Mesothelial cell of epicardium (in vitro differentiated cells): ENCODE data around the gene TCF4. TPM values are rescaled to one million over a fixed set of nuclear protein-coding genes. Genes with fewer than 3 reads are reported as not detected.

Source experiments
- DNase-seq, 2 experiments: peaks; one replicate each; pipeline ENCODE4 v3.0.0; 2021; ENCODE audit warnings: low spot score in 2 of 2; ENCODE audit not compliant: unreplicated experiment in 2 of 2
- H3K27ac Mint-ChIP-seq: 2 replicates; pipeline ENCODE4 v1.8.0; 2021; ENCODE audit warnings: mixed read lengths
- H3K27me3 Mint-ChIP-seq: 2 replicates; pipeline ENCODE4 v1.8.0; 2021; ENCODE audit warnings: low read depth, mixed read lengths
- H3K36me3 Mint-ChIP-seq: 2 replicates; pipeline ENCODE4 v1.8.0; 2021; ENCODE audit warnings: mixed read lengths
- H3K4me1 Mint-ChIP-seq: 2 replicates; pipeline ENCODE4 v1.8.0; 2021; ENCODE audit warnings: mixed read lengths
- H3K4me3 Mint-ChIP-seq: 2 replicates; pipeline ENCODE4 v1.8.0; 2021; ENCODE audit warnings: mild to moderate bottlenecking, moderate library complexity, mixed read lengths
- H3K9me3 Mint-ChIP-seq: 2 replicates; pipeline ENCODE4 v1.8.0; 2021; ENCODE audit warnings: mixed read lengths
- total RNA-seq: library from RNA; stranded (reverse); gene quantifications from 3 replicates; pipeline ENCODE4 v1.2.1, GENCODE V29; 2021
- TF ChIP-seq, protein P1 (sequence below): fragments of 200-600 bp; sonication (generic); IDR thresholded peaks from one replicate; pipeline ENCODE4 v1.5.0; 2021; ENCODE audit warnings: antibody characterized with exemption; ENCODE audit not compliant: unreplicated experiment

TCF4 gene
- total RNA-seq, 1 donor from 2014 or later = 224 TPM

DNA sequence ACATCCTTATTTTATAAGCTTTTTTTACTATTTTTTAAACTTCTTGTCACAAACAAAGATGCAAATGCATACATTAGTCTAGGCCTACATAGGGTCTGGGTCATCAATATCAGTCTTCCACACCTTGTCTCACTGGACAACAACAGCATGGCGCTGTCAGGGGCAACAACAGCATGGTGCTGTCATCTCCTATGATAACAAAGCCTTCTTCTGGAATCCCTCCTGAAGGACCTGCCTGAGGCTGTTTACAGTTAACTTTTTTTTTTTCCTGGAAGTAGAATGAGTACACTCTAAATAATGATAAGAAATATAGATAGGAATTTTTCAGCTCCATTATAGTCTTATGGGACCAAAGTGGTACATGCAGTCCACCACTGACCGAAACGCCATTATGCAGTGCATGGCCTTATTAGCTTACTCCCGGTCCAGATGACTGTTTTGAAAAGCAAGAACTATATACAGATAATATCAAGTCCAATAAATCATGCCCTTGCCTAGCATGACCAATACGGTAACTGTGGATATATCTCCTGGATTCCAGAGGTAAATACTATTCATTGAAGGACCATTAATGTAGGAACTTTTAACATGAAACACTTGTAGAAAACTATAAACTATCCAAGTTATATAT is 38.4 kb downstream of the TCF4 start:
- DNase-seq = no peak
- peaks cover 10% of the 10 kb centered on the region for H3K36me3 Mint-ChIP-seq
- H3K4me3 Mint-ChIP-seq = no peak overlapping the region
- H3K4me1 Mint-ChIP-seq = peaks cover 44% of the 10 kb centered on the region
- H3K27ac Mint-ChIP-seq = no peak overlapping the region
- H3K9me3 Mint-ChIP-seq = no peaks in the 10 kb centered on the region
- H3K27me3 Mint-ChIP-seq = no peaks in the 10 kb centered on the region
- TF ChIP-seq, protein P1, sequence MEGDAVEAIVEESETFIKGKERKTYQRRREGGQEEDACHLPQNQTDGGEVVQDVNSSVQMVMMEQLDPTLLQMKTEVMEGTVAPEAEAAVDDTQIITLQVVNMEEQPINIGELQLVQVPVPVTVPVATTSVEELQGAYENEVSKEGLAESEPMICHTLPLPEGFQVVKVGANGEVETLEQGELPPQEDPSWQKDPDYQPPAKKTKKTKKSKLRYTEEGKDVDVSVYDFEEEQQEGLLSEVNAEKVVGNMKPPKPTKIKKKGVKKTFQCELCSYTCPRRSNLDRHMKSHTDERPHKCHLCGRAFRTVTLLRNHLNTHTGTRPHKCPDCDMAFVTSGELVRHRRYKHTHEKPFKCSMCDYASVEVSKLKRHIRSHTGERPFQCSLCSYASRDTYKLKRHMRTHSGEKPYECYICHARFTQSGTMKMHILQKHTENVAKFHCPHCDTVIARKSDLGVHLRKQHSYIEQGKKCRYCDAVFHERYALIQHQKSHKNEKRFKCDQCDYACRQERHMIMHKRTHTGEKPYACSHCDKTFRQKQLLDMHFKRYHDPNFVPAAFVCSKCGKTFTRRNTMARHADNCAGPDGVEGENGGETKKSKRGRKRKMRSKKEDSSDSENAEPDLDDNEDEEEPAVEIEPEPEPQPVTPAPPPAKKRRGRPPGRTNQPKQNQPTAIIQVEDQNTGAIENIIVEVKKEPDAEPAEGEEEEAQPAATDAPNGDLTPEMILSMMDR = no peak

DNA sequence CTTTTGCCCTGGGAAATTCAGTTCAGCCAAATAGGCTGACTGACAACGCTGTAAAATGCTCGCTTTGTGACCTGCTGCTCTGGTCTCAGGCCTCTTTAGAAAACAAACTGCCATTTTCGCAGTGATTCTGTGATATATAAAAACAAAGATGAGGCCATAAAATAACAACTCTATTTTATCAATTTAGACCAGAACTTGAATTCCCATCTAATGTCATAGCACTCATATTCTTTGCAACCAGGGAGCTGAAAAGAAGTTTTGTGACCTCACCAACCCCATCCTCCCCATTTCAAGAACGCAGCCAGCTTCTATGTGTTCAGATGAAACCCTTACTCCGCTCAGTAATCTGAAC is 40.3 kb downstream of the TCF4 start:
- no peak for DNase-seq
- Mint-ChIP-seq H3K36me3 (peaks cover 8% of the 10 kb centered on the region), H3K9me3 (no peaks in the 10 kb centered on the region), H3K4me1 (peaks cover 54% of the 10 kb centered on the region), H3K27ac (peak overlapping the region; percentile 64), H3K4me3 (no peak overlapping the region), H3K27me3 (no peaks in the 10 kb centered on the region)
- TF ChIP-seq, protein P1 = no peak

DNA sequence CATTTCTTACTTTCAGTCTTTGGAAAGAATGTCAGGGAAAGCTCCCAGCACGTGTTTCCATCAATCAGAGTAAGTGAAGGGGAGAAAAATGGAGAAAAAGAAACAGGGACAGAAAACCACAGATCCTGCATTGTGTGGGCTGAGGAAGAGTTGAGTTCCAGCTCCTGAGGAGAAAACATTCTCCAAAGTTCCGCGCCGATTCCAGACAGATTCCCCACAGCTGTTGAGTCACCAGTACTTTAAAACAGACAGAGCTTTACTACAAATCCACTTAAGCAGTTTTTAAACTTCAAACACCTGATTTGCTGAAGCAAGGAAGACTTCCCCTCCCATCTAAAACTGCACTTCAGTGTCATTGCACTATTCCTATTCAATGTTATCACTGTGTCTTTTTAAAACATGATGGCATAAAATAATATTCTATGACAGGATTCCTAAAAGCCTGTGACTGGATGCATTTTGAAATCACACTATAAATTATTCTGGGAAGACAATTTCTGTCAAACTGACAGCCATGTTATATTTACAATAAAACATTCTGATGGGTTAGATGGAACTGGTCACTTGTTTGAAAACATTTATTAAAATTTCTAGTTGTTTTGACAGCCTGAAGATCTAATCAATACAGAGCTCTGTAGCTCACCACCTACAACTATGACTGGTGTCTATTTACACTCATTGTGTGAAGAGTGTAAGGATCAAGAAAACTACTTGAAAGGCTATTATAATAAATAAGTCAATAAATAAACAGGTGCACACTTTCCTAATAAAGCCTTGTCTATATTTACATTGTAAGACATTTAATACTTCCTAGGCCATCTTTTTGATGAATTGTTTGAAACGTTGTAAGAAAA is 40.9 kb downstream of the TCF4 start:
- TF ChIP-seq, protein P1 = no peak
- peaks cover 54% of the 10 kb centered on the region for H3K4me1 Mint-ChIP-seq
- H3K27ac Mint-ChIP-seq = peak overlapping the region; percentile 65
- no peaks in the 10 kb centered on the region for H3K27me3 Mint-ChIP-seq
- DNase-seq = no peak
- H3K9me3 Mint-ChIP-seq = no peaks in the 10 kb centered on the region
- H3K4me3 Mint-ChIP-seq = peak overlapping the region; percentile 12
- H3K36me3 Mint-ChIP-seq = peaks cover 8% of the 10 kb centered on the region

DNA sequence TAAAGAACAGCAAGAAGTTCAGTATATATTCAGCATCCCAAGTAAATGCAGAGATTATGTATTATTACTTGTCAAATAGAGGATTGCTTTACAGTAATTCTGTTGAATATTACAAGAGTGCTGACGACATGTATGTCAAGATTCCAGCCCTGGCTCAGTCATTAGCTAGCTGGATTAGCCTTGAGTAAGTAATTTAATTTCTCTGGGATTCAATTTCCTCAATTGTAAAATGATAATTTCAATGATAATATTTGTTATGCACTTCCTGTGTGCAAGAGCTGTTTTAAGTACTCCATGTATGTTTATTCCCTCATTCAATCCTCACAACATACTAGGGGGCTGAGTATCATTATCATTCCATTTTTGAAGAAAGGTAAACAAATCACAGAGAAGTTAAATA is 44.0 kb downstream of the TCF4 start:
- Mint-ChIP-seq H3K36me3 (peaks cover 5% of the 10 kb centered on the region), H3K4me3 (no peak overlapping the region)

DNA sequence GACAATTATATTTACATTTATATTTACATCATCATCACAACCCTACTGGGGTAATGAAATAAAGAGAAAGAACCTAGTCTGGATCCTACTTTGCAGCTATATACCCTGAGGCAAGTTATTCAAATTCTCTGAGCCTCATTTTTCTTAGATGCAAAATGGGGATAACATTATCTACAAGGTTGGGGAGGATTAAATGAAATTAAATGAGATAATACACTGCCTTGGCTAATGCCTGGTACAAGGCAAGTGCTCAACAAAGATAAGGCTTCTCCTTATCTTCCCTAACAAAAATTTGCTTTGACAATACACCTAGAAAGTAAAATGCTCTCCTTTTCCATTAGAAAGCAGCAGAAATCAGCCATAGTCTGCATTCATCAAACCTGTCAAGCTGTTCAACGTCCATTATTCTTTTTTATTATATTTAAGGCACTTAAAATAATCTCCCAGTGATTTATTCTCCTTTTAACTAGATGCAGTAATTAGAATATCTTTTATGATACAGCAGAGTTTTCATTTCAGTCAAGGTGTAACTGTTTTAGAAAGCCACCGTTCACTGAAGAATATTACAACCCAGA is 44.8 kb downstream of the TCF4 start:
- TF ChIP-seq, protein P1 = no peak
- H3K27ac Mint-ChIP-seq = no peak overlapping the region
- peaks cover 7% of the 10 kb centered on the region for H3K36me3 Mint-ChIP-seq
- no peak for DNase-seq
- H3K27me3 Mint-ChIP-seq = no peaks in the 10 kb centered on the region
- H3K9me3 Mint-ChIP-seq = peaks cover 6% of the 10 kb centered on the region
- H3K4me3 Mint-ChIP-seq = no peak overlapping the region
- peaks cover 38% of the 10 kb centered on the region for H3K4me1 Mint-ChIP-seq

More for the DNA sequence above, 44.0 kb downstream of the TCF4 start:
- Mint-ChIP-seq H3K27me3 (no peaks in the 10 kb centered on the region), H3K27ac (peak overlapping the region; percentile 32), H3K4me1 (peaks cover 41% of the 10 kb centered on the region), H3K9me3 (peaks cover 6% of the 10 kb centered on the region)
- TF ChIP-seq, protein P1 = no peak
- DNase-seq = no peak
